Neural progenitor cell (in vitro differentiated cells): Measurements from ENCODE around the gene TPGS2. TPM values are rescaled to one million over a fixed set of nuclear protein-coding genes. Genes with fewer than 3 reads are reported as not detected.

Experiments used
- DNase-seq: peaks from one replicate; pipeline ENCODE4 v3.0.0-alpha.2; 2016; ENCODE audit warnings: low spot score
- H2AFZ ChIP-seq: fragments of 200-600 bp; sonication (generic); replicated peaks from 2 replicates; pipeline ENCODE4 v1.6.1; 2016; ENCODE audit warnings: antibody characterized with exemption
- H3F3A ChIP-seq: fragments of 200-600 bp; sonication (generic); 2 replicates; pipeline ENCODE4 v1.6.1; 2016; ENCODE audit warnings: antibody characterized with exemption, low read depth
- H3K27ac ChIP-seq: fragments of 200-600 bp; sonication (generic); 2 replicates; pipeline ENCODE4 v1.5.1; 2016; ENCODE audit warnings: mild to moderate bottlenecking
- H3K27me3 ChIP-seq: fragments of 200-600 bp; sonication (generic); 2 replicates; pipeline ENCODE4 v1.6.1; 2016; ENCODE audit warnings: mild to moderate bottlenecking, moderate library complexity
- H3K36me3 ChIP-seq: fragments of 200-600 bp; sonication (generic); 2 replicates; pipeline ENCODE4 v1.5.1; 2016
- H3K4me1 ChIP-seq: fragments of 200-600 bp; sonication (generic); 2 replicates; pipeline ENCODE4 v1.6.1; 2016; ENCODE audit warnings: mixed run types
- H3K4me2 ChIP-seq: fragments of 200-600 bp; sonication (generic); 2 replicates; pipeline ENCODE4 v1.6.1; 2016
- H3K4me3 ChIP-seq: fragments of 200-600 bp; sonication (generic); 2 replicates; pipeline ENCODE4 v1.5.1; 2016
- H3K79me2 ChIP-seq: fragments of 200-600 bp; sonication (generic); 2 replicates; pipeline ENCODE4 v1.6.1; 2016; ENCODE audit warnings: low read depth
- H3K9ac ChIP-seq: fragments of 200-600 bp; sonication (generic); 2 replicates; pipeline ENCODE4 v1.6.1; 2016
- H3K9me3 ChIP-seq: fragments of 200-600 bp; sonication (generic); 2 replicates; pipeline ENCODE4 v1.5.1; 2016; ENCODE audit warnings: low read depth
- H4K20me1 ChIP-seq: fragments of 200-600 bp; sonication (generic); 2 replicates; pipeline ENCODE4 v1.6.1; 2016; ENCODE audit warnings: low read depth
- H3K27ac Mint-ChIP-seq: 3 replicates; pipeline ENCODE4 v1.8.0; 2021; ENCODE audit warnings: mixed read lengths
- H3K27me3 Mint-ChIP-seq: 2 replicates; pipeline ENCODE4 v1.8.0; 2022; ENCODE audit warnings: low read depth, mild to moderate bottlenecking, inconsistent platforms, moderate library complexity, mixed read lengths; ENCODE audit not compliant: insufficient read depth
- H3K36me3 Mint-ChIP-seq: 3 replicates; pipeline ENCODE4 v1.8.0; 2021; ENCODE audit warnings: mixed read lengths
- H3K4me1 Mint-ChIP-seq: 3 replicates; pipeline ENCODE4 v1.8.0; 2021; ENCODE audit warnings: mixed read lengths
- H3K4me3 Mint-ChIP-seq: 3 replicates; pipeline ENCODE4 v1.8.0; 2021; ENCODE audit warnings: mild to moderate bottlenecking, moderate library complexity, mixed read lengths
- H3K9me3 Mint-ChIP-seq: 3 replicates; pipeline ENCODE4 v1.8.0; 2020; ENCODE audit warnings: mixed read lengths
- CTCF ChIP-seq: fragments of 200-600 bp; sonication (generic); IDR thresholded peaks from 2 replicates; pipeline ENCODE4 v1.5.1; 2017; ENCODE audit warnings: antibody characterized with exemption, mild to moderate bottlenecking
- EZH2 ChIP-seq: fragments of 200-600 bp; sonication (generic); IDR thresholded peaks from 2 replicates; pipeline ENCODE4 v1.6.1; 2017; ENCODE audit warnings: antibody characterized with exemption, mild to moderate bottlenecking, moderate library complexity
- EZH2phosphoT487 ChIP-seq: fragments of 200-600 bp; sonication (generic); IDR thresholded peaks from 2 replicates; pipeline ENCODE4 v1.6.1; 2017; ENCODE audit warnings: antibody characterized with exemption
- total RNA-seq: library from RNA; depleted of rRNA; stranded (reverse); fragments of >200 nt; gene quantifications from 2 replicates; pipeline ENCODE4 v1.2.3, GENCODE V29; 2015; ENCODE audit warnings: low replicate concordance

The TPGS2 gene
- total RNA-seq, 1 donor from 2014 or later: 301 TPM

- Histone ChIP-seq H3K79me2 (no peaks in the 10 kb centered on the region), H4K20me1 (no peaks in the 10 kb centered on the region)
- no peaks in the 10 kb centered on the region for H3K27me3 Mint-ChIP-seq
Observed at GRCh38 chr18:36761186-36761698, 67.6 kb downstream of the TPGS2 start.

GRCh38 chr18:36760598-36760997 is 68.2 kb downstream of the TPGS2 start:
- H3K4me1 Mint-ChIP-seq: no peaks in the 10 kb centered on the region
- no peaks in the 10 kb centered on the region for H3K9me3 Mint-ChIP-seq
- no peak for DNase-seq
- H3F3A ChIP-seq: peaks cover 20% of the 10 kb centered on the region
- H3K4me1 ChIP-seq: no peaks in the 10 kb centered on the region
- H3K27ac ChIP-seq: no peak overlapping the region
- no peaks in the 10 kb centered on the region for H3K27me3 ChIP-seq
- H3K9me3 ChIP-seq: no peaks in the 10 kb centered on the region
- H3K36me3 ChIP-seq: peaks cover 13% of the 10 kb centered on the region
- no peak overlapping the region for H3K4me2 ChIP-seq
- H3K4me3 Mint-ChIP-seq: no peak overlapping the region
- TF ChIP-seq EZH2: no peak
- TF ChIP-seq CTCF: no peak
- no peak for TF ChIP-seq EZH2phosphoT487
- H3K36me3 Mint-ChIP-seq: peaks cover 23% of the 10 kb centered on the region
- no peak overlapping the region for H2AFZ ChIP-seq
- H3K4me3 ChIP-seq: no peak overlapping the region
- no peaks in the 10 kb centered on the region for H3K27me3 Mint-ChIP-seq
- H3K27ac Mint-ChIP-seq: no peak overlapping the region
- H3K9ac ChIP-seq: no peak overlapping the region
- no peaks in the 10 kb centered on the region for H4K20me1 ChIP-seq
- H3K79me2 ChIP-seq: no peaks in the 10 kb centered on the region

More at GRCh38 chr18:36761186-36761698, 67.6 kb downstream of the TPGS2 start:
- no peak overlapping the region for H3K27ac ChIP-seq
- H3K27me3 ChIP-seq: no peaks in the 10 kb centered on the region
- Mint-ChIP-seq H3K36me3 (peaks cover 23% of the 10 kb centered on the region), H3K9me3 (no peaks in the 10 kb centered on the region), H3K27ac (no peak overlapping the region), H3K4me1 (no peaks in the 10 kb centered on the region), H3K4me3 (no peak overlapping the region)
- no peaks in the 10 kb centered on the region for H3K4me1 ChIP-seq
- DNase-seq: no peak
- no peak overlapping the region for H3K4me3 ChIP-seq
- H3K36me3 ChIP-seq: peaks cover 13% of the 10 kb centered on the region
- H3K9me3 ChIP-seq: no peaks in the 10 kb centered on the region
- H3F3A ChIP-seq: peaks cover 17% of the 10 kb centered on the region
- H2AFZ ChIP-seq: no peak overlapping the region
- no peak for TF ChIP-seq EZH2
- no peak for TF ChIP-seq EZH2phosphoT487
- TF ChIP-seq CTCF: no peak
- no peak overlapping the region for H3K9ac ChIP-seq
- no peak overlapping the region for H3K4me2 ChIP-seq

GRCh38 chr18:36759167-36759776 is 69.5 kb downstream of the TPGS2 start:
- no peak overlapping the region for H3K4me3 Mint-ChIP-seq
- H2AFZ ChIP-seq: no peak overlapping the region
- H3K36me3 ChIP-seq: peaks cover 13% of the 10 kb centered on the region
- no peak overlapping the region for H3K27ac ChIP-seq
- no peak overlapping the region for H3K4me2 ChIP-seq
- H3K9me3 ChIP-seq: no peaks in the 10 kb centered on the region
- no peak overlapping the region for H3K27ac Mint-ChIP-seq
- DNase-seq: no peak
- H3K4me1 Mint-ChIP-seq: no peaks in the 10 kb centered on the region
- TF ChIP-seq EZH2phosphoT487 (no peak), EZH2 (no peak), CTCF (no peak)
- peaks cover 20% of the 10 kb centered on the region for H3F3A ChIP-seq
- H3K36me3 Mint-ChIP-seq: peaks cover 26% of the 10 kb centered on the region
- H3K79me2 ChIP-seq: no peaks in the 10 kb centered on the region
- H4K20me1 ChIP-seq: no peaks in the 10 kb centered on the region
- no peak overlapping the region for H3K4me3 ChIP-seq
- H3K27me3 Mint-ChIP-seq: no peaks in the 10 kb centered on the region
- no peaks in the 10 kb centered on the region for H3K27me3 ChIP-seq
- no peaks in the 10 kb centered on the region for H3K9me3 Mint-ChIP-seq
- no peak overlapping the region for H3K9ac ChIP-seq
- no peaks in the 10 kb centered on the region for H3K4me1 ChIP-seq
